ENCODE measurements around the gene ATP2B1.
A peak's percentile ranks its signal among the peaks of the same experiment; 100 is the strongest.
"Not testable (repeated sequence)": the region's sequence is repeated elsewhere in the genome, so short reads cannot be mapped to it uniquely, and the experiment has no call there.

The ATP2B1 gene

DNA sequence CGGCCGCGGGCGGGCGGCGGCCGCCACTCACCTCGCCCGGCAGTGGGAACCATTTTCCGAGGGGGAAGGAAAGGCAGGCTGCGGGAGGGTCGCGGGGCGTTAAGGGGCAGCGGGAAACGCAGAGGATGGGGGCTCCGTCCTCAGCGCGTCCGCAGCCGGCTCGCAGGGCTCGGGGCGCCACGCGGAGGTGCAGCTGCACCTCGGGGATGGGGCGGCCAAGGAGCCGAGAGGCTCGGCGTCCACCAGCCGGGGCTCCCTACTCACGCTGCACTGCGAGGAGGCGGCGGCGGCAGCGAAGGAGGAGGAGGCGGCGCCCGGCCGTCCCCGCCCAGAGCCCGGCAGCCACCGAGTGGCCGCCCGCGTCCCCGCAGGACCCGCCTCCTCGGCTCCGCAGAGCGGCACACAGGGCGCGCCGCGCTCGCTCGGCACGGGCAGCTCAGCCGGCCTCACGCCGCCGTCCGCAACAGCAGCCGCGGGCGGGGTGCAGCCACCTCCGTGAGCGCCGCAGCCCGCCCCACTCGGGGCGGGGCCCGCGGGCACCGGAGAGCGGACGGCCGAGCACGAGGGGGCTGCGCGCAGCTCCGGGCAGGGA is at the start of gene ATP2B1:
Gene ATP2B1, minus strand, starts transcription at position 274 of the 592 bp plus-strand sequence. CDS start 52,952 bp downstream, outside the sequence.
- peak; percentile 95 for DNase-seq

DNA sequence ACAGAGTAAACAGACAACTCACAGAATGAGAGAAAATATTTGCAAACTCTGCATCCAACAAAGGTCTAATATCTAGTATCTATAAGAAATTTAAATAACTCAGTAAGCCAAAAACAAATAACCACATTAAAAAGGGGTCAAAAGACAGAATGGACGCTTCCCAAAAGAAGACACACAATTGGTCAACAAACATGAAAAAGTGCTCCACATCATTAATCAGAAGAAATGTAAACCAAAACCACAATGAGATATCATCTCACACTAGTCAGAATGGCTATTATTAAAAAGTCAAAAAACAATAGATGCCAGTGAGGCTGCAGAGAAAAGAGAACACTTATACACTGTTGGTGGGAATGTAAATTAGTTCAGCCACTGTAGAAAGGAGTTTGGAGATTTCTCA is 49.3 kb upstream of the ATP2B1 start:
- not testable (repeated sequence) for DNase-seq

DNA sequence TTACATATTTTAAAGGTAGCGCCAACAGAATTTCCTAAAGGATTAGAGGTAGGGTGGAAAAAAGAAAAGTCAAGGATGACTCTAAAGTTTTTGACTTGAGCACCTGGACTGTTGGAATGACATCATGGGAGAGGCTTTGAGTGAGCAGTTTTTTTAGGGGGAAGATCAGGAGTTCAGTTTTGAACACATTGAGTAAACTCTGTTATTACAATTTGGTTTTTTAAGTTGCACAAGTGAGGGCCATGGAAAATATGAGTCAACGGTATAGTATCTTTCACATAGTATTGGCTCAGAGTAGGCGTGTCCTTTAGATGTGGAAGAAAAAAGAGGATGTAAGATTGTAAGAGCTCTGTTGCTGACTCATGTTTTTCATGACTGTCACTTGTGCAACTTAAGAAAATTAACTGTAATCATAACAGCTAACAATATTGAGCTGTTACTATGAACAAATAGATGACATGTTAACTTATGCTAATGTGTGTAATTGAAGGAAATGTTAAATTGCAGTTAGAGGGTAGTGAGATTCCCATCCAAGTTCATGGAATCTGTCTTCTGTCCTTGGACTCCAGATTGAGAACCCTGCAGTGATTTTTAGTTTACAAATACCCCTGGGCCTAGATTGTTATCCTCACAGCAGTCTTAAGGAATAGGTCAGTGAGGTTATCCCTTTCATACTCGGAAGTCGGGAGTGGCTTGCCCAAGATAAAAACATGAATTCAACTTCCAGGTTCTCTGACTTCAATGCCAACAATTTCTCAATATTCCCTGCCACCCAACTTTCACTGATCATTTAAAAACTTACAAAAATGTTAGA is 48.2 kb upstream of the ATP2B1 start:
- no peak for DNase-seq

DNA sequence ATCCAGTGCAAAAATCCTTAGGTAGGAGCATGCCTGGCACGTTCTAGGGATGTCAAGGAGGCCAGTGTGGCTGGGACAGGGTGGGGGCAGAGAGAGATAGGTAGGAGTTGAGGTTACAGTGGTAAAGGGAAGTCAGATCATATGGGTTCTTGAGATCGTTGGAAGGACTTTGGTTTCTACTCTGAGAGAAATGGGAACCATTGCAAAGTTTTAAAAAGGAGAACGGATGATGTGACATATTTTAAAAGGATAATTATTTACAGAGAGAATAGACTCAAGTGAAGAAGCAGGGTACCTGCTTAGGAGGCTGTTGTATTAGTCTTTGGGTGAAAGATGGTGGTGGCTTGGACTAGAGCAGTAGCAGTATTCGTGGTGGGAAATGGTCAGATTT is 47.6 kb upstream of the ATP2B1 start:
- no peak for DNase-seq

- DNase-seq: no peak
These were observed 45.4 kb upstream of the ATP2B1 start for GRCh38 chr12:89753997-89754396.

- no peak for DNase-seq
These were observed 43.7 kb upstream of the ATP2B1 start for GRCh38 chr12:89752341-89752740.

DNA sequence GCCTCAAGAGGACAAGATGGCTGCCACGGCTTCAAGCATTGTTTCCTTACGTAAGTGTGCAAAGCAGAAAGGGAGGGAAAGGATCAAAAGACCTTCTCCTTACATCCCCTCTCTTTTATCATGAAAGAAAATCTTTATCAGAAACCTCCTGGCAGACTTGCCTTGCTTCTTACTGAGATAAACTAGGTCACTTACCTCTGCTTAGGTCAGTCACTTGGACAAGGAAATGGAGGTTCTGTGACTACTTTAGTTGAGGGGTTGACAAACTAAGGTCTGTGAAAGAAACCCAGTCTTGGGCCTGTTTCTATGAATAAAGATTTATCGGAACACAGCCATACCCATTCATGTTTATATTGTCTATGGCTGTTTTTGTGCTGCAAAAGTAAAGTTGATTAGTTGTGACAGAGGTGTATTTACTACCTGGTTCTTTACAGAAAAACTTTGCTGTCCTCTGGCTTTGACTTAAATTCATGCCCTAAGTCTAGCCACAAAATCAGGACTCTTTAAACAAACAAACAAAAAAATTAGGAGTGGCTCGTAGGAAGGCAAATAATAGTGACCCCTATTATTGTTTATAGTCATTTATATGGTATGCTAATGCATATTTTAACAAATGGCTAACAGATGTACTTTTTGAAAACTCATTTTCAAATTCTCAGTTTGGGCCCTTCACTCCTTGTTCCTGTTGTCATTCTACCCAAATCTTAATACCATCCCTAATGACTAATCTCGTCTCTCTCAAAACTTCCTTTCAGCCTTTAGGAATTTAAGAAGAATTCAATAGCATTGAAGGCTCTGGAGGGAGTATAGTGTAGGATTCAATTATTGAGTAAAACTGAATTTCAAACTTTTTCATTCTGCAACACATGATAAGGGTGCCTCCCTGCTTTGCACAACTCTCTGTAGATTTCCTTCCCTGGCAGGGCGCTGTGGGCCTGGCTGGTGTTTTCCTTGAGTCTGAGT is 42.0 kb upstream of the ATP2B1 start:
- no peak for DNase-seq

DNA sequence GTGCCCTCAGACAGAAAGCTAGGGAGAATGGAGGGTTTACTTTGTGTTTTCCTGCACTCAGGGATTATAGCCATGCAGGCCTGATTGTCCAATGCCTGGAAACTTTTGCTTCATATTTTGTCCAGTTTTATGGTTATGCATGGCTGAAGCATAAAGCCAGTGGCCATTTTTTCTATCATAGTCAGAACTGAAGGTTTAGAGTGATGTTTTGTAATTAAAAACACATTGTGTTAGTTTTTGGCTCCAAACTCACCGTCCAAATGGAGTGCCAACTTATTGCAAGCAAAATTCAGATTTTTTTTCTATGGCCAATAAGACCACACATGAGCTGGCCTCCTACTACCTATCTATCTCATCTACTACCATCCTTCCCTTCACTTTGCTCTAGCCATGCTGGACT is 40.2 kb upstream of the ATP2B1 start:
- no peak for DNase-seq

- DNase-seq: no peak
These were observed 36.6 kb upstream of the ATP2B1 start for GRCh38 chr12:89745286-89745685.

DNA sequence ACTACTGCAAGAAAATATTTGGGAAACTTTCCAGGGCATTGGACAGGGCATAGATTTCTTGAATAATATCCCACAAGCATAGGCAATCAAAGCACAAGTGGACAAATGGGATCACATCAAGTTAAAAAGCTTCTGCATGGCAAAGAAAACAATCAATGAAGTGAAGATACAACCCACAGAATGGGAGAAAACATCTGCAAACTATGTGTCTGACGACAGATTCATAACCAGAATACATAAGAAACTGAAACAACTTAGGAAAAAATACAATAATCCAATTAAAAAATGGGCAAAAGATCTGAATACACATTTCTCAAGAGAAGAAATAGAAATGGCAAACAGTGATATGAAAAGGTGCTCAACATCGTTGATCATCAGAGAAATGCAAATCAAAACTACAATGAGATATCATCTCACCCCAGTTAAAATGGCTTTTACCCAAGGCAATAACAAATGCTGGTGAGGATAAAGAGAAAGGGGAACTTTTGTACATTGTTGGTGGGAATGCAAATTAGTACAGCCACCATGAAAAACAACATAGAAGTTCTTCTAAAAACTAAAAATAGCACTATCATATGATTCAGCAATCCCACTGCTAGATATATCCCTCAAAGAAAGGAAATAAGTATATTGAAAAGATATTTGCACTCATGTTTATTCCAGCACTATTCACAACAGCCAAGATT is 33.8 kb upstream of the ATP2B1 start:
- DNase-seq: no peak

DNA sequence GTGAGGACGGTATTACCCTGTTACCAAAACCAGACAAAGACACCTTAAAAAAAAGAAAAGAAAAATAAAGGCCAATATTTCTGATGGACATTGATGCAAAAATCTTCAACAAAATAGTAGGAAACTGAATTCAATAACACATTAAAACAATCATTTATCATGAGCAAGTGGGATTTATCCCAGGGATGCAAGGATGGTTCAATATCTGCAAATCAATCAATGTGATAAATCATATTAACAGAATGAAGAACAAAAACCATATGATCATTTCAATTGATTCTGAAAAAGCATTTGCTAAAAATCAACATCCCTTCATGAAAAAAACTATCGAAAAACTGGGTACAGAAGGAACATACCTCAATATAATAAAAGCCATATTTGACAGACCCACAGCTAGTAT is 32.3 kb upstream of the ATP2B1 start:
- DNase-seq: no peak

- DNase-seq: no peak
These were observed 28.4 kb upstream of the ATP2B1 start for GRCh38 chr12:89736995-89737394.

DNA sequence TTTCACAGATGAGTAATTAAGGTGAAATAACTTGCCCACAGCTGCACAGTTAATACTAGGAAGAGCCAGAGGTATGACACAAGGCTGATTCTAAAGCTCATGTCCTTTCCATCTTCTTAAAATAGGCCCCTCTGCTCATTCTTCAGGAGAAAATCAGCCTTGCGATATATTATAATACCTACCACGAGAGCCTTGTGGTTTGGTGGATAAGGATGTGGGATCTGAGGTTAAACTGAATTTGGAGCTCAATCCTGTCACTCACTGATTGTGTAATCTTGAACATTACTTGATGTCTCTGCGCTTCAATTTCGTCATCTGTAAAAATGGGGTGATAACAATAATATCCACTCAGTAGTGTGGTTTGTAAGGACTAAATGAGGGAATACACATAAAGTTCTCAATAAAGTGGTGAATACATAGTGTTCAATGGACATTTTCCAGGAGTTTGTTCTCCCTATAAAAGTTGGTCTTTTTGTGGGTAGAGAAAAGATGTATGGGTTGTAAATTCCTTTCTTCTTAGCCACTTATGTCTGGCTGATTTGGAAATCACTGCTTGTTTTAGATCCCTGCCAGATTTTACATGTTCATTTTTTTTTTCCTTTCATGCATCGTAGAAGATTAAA is 25.1 kb upstream of the ATP2B1 start:
- DNase-seq: no peak

GRCh38 chr12:89732522-89732921 is 23.9 kb upstream of the ATP2B1 start:
- no peak for DNase-seq

DNA sequence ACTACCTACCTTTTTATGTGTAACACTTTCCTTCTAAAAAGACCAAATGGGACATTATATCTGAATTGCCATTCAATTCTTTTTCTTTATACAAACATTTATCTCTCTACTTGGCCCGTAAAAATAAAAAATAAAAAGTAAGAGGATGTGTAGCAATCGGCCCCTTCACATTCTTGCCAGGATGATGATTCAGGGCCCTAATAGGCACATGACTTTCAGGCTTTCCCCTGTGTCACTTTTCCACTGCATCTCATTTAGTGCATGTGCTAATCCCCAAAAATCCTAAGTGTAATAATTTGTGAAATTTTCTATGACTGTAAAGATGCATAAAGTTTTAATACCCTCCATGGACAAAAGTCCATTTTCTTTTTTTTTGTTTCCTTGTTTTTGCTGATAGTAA is 23.0 kb upstream of the ATP2B1 start:
- DNase-seq: no peak

DNA sequence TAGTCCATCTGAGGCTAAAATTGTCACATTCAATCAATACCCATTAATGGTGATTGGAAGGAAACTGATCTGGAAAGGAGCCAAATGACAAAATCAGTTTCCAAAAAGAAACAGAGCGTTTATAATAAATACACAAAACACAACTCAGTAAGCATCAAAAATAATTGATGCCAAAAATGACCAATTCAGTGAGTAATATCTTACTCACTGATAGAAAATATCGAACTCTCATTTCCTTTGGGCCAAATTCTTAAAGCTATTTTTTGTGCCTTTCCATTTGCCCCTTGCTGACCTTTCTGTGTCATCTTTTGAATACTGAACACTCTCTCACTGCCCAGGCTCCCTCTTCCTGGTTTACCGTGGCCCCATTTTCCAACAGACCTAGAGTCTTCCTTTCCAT is 22.5 kb upstream of the ATP2B1 start:
- DNase-seq: no peak

GRCh38 chr12:89729946-89730459 is 21.4 kb upstream of the ATP2B1 start:
- DNase-seq: no peak

DNA sequence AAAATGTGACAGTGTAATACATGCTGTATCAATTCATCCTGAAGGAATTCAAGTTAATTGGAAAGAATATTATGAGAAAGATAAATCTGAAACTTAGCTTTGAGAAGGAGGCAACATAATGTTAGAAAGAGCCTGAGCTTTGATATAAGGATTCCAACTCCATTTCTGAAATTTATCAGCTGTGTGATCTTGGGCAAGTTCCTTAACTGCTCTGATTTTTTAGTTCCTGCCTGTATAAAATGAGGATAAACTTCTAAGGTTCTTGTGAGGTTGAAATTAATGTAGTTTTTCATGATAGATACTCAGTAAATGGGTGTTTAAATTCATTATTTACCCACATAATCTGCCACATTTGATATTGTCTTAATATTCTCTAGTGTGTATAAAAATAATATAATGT is 14.6 kb upstream of the ATP2B1 start:
- no peak for DNase-seq

GRCh38 chr12:89721291-89721987 is 12.8 kb upstream of the ATP2B1 start:
- DNase-seq: no peak

GRCh38 chr12:89717759-89718523 is 9.3 kb upstream of the ATP2B1 start:
- DNase-seq: no peak

GRCh38 chr12:89712706-89713105 is 4.1 kb upstream of the ATP2B1 start:
- no peak for DNase-seq
